Hypothalamus (tissue), 51 donors: ENCODE measurements around the gene GPC4.

ENCODE experiments used
- DNase-seq, 51 donors: peaks; one replicate each; lab custom pipeline; 2025; lab: John Stamatoyannopoulos, UW

Gene GPC4

DNA sequence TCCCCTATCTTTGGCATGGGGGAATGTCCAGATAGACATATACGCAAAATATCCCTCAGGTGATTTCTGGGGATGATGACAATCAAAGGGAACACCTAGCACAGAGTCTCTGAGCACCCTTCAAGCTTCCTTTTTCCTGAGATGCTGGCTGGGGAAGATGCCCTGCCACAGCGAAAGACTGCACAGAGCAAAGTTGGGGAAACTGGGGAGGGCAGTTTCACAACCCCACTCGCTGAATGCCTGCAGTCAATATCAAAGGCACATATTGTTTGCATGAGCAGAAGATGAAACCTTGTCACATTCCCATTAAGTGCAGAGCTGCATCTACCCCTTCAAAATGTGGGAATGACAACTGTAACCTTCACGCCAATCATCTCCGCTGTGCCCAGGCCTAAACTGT, 2.6 kb downstream of the GPC4 start:
- DNase-seq = no peak

DNA sequence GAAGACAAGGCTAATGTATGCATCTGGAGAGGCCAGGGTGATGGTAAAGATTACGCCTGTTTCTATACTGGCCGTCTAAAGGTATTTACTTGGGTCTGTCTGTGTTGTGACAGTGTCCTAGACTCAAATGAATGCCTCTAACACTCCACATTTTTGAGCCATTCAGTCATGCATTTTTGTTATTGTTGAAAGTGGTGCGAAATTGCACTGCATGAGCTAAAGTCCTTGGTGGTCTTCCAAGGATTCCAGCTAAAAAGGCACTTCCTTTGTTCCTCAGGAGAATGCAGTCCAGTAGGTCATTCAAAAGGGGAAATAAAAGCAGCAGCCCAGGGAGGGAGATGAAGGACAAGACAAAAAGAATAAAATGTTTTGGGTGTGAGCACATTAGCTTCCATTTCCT, 3.0 kb downstream of the GPC4 start:
- DNase-seq = no peak

- DNase-seq = no peak
These were observed 4.7 kb downstream of the GPC4 start for GRCh38 chrX:133410550-133410949.

DNA sequence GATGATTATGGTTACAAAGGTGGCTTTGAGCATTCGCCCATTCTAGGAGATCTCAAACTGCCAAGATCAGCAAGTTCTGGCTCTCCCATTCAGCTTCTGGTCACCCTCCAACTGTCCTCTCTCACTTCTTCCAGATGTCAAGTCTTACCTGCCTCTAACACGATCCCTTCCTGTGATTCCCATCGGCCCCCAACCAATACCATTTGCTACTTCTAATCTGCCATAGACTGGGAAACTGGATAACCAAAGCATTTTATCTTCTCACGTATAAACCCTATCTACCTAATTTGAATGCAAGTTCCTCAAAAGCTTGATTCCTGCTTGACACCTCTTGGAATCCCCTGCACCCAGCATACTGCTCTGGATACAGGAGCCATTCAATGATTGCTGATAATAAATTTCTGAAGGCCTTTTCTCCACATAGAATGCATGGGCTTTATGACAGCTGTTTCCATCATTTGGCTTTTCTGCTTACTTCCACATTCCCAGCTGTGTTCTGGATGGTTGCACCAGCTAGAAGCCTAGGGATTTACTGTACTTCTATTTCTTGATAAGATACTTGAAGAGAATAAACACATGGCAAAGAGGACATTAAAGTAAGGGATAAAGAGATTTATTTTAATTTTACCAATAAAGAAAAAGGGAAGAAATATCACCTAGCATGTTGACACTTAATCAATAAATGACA, 9.6 kb downstream of the GPC4 start:
- no peak for DNase-seq

- no peak for DNase-seq
These were observed 11.3 kb downstream of the GPC4 start for GRCh38 chrX:133403984-133404383.

- no peak for DNase-seq
These were observed 12.3 kb downstream of the GPC4 start for GRCh38 chrX:133402830-133403625.

- DNase-seq = no peak
These were observed 13.2 kb downstream of the GPC4 start for GRCh38 chrX:133402042-133402453.

DNA sequence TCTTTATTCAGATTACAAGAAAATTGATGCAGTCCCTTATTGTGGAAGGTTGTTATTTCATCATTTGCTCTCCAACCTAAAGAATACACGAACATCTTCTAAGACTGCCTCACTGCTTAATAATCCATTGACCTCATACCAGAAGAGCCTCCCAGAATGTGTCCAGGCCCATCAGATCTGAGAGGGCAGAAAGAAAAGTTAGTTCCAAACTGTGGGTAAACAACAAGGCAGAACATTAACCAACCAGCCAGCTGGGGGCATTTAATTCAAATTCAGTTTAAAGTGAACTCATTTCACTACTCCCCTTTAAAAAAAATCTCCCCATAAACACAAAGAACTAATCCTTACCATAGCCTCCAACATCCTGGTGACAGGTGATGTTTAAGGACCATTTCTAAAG, 13.8 kb downstream of the GPC4 start:
- DNase-seq = no peak

- DNase-seq = no peak
These were observed 15.9 kb downstream of the GPC4 start for GRCh38 chrX:133399411-133399810.

GRCh38 chrX:133394765-133395164, 20.5 kb downstream of the GPC4 start:
- no peak for DNase-seq

GRCh38 chrX:133392671-133393070, 22.6 kb downstream of the GPC4 start:
- DNase-seq = no peak

DNA sequence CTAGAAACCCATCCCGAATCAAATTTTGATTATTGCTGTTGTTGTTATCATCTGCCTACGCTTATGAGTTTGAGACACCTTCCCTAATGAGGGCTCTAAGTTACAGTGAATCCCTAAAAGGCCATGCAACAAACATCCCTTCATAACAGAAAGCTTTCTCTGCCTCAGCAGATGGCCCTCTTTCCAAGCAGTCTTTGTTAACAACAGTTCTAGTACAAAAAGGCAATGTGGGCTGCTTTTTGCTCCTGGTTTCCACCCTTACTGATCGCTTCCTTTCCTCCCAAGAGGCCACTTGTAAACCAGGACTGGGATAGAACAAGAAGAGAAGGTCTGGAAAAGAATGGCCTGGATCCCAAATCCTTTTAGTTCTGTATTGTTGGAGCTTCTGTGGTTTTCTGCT, 24.2 kb downstream of the GPC4 start:
- no peak for DNase-seq

DNA sequence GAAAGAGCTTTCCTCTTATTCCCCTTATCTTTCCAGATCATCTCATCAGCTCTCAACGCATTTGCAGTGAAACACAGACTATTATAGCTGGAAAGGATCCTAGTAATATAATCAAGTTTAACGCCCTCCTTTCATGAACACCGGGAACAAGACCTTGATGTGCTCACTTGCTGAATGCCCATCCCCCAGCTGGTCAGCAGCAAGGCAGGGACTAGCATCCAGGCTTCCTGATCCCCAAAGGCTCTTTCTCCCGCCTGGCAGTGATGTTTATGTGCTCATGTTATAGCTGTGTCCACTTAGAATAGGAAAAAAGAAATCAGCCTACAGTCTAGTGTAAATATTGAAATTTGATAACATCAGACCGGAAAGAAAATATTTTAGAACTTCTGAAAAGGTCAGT, 24.6 kb downstream of the GPC4 start:
- no peak for DNase-seq

DNA sequence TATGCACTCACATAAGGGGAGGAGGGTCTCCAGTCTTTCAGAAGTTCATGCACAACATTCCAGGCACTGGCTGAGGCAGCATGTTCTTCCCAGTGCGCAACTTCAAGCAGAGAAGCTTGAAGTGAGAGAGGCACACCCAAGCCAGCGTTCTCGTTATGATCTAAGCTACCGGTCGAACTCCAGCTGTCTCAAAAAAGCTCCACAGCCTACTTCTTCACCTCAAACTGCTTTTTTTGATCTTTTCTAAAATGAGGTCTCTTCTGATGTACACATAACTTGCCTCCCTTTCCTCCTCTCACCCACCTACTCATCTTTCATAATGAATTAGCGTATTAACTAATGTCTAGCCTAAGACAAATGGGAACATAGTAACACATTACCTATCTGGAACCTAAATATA, 25.3 kb downstream of the GPC4 start:
- DNase-seq = no peak

DNA sequence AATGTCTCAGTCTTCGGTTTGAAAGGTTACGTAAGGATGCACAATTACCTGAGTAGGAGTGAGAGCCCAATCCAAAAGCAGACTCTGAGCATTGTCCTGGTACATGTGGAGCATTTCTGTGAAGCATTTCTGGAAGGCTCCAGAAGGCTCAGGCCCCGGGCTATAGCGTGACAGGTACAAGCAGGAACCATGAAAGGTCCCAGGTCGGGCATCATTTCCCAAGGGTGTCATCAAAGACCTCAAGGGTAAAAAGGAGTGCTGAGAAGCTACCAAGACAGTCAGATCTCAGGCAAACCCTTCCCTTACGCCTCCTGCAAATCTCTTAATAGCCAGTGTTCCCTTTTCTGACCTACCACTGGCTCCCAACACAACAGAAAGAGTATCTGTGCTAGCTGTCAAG, 30.8 kb downstream of the GPC4 start:
- DNase-seq = no peak

GRCh38 chrX:133380711-133381619, 34.3 kb downstream of the GPC4 start:
- no peak for DNase-seq

- DNase-seq = no peak
These were observed 38.9 kb downstream of the GPC4 start for GRCh38 chrX:133376422-133376821.

GRCh38 chrX:133375615-133376340, 39.5 kb downstream of the GPC4 start:
- peak in 13 of 51 donors; percentile 0 to 24 (median 2) for DNase-seq

DNA sequence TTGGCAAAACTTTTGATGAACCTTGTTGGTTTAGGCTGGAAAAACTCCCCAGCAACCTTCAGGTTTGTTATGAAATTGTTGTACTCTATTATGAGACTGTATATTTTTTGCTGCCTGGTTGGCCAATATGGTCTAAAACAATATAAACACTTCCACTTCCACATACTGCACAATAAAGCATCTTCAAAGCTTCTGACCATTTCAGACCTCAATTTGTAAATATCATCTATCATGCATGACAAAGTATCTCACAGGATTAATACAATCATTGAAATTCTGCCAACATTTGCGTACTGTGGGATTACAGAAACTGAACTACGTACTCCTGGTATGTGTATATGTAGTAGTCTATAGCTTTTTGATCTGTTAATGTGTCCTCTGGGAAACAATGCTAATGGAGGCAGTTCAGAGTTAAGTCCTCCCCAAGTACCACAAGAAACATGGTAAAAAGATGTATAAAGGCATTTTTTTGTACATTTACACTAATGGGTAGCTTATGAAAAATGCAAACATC, 40.4 kb downstream of the GPC4 start:
- no peak for DNase-seq

DNA sequence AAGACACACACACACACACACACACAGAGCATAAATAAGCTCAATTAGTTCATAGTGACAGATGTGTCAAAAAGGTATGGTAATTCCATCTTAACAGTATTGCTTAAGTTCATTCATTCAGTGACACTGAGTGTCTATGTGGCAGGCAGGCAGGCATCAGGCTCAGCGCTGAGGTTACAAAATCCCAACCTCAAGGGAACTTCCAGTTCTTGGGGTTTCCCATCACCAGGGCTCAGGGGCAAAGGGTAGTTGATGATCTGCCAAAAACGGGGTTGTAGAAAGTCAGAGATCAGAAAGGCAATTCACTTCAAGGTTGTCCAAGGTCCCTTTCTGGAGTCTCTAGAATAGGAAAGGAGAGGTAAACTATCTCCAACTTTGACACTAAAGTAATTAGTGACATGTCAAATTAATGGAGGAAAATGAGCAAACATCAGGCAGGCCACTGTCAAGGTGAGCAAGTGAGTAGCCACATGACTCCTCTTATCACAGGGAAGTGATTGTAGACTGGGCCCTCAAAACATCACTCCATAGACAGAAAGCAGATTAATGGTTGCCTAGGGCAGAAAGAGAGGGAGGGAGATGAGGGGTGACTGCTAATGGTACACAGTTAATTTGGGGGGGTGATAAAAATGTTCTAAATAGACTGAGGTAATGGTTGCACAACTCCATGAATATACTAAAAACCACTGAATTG, 41.8 kb downstream of the GPC4 start:
- no peak for DNase-seq
